H9 (cell line): ENCODE results near the gene KRTAP27-1. TPM values are rescaled to one million over a fixed set of nuclear protein-coding genes. Genes with fewer than 3 reads are reported as not detected.

Experiments used
- DNase-seq: peaks from one replicate; pipeline ENCODE4 v3.0.0-alpha.2; 2017
- H2AFZ ChIP-seq: one replicate; pipeline ENCODE4 v1.6.1; 2013; ENCODE audit warnings: mild to moderate bottlenecking, low read length, control low read depth, moderate library complexity
- H2AK5ac ChIP-seq: 2 replicates; pipeline ENCODE4 v1.6.1; 2013; ENCODE audit warnings: low read length, control low read depth, mixed read lengths; ENCODE audit not compliant: insufficient read length
- H2BK120ac ChIP-seq: one replicate; pipeline ENCODE4 v1.6.1; 2013; ENCODE audit warnings: low read depth, mild to moderate bottlenecking, low read length, control low read depth, inconsistent platforms; ENCODE audit not compliant: poor library complexity, severe bottlenecking
- H2BK12ac ChIP-seq: 2 replicates; pipeline ENCODE4 v1.6.1; 2013; ENCODE audit warnings: low read length, control low read depth, mixed read lengths, low read depth; ENCODE audit not compliant: insufficient read length
- H2BK15ac ChIP-seq: 2 replicates; pipeline ENCODE4 v1.6.1; 2013; ENCODE audit warnings: low read depth, low read length, control low read depth
- H2BK20ac ChIP-seq: one replicate; pipeline ENCODE4 v1.6.1; 2013; ENCODE audit warnings: low read depth, mild to moderate bottlenecking, low read length, control low read depth, inconsistent platforms; ENCODE audit not compliant: poor library complexity, severe bottlenecking
- H2BK5ac ChIP-seq: 2 replicates; pipeline ENCODE4 v1.6.1; 2013; ENCODE audit warnings: low read length, control low read depth, mixed read lengths; ENCODE audit not compliant: insufficient read length
- H3K14ac ChIP-seq: 2 replicates; pipeline ENCODE4 v1.6.1; 2013; ENCODE audit warnings: low read length, control low read depth; ENCODE audit not compliant: insufficient read depth
- H3K18ac ChIP-seq: 2 replicates; pipeline ENCODE4 v1.6.1; 2013; ENCODE audit warnings: low read depth, mild to moderate bottlenecking, mixed read lengths, low read length, control low read depth; ENCODE audit not compliant: insufficient read length
- H3K23ac ChIP-seq: 2 replicates; pipeline ENCODE4 v1.6.1; 2013; ENCODE audit warnings: low read length, control low read depth, mixed read lengths, low read depth; ENCODE audit not compliant: insufficient read length
- H3K23me2 ChIP-seq: 2 replicates; pipeline ENCODE4 v1.6.1; 2013; ENCODE audit warnings: low read depth, mild to moderate bottlenecking, mixed read lengths, low read length, control low read depth; ENCODE audit not compliant: insufficient read length, poor library complexity, severe bottlenecking
- H3K27ac ChIP-seq: 2 replicates; pipeline ENCODE4 v1.5.1; 2013; ENCODE audit warnings: low read length, control low read depth, mixed read lengths, low read depth; ENCODE audit not compliant: insufficient read length
- H3K27me3 ChIP-seq: 2 replicates; pipeline ENCODE4 v1.6.1; 2013; ENCODE audit warnings: low read length, control low read depth, inconsistent platforms; ENCODE audit not compliant: insufficient read depth
- H3K4ac ChIP-seq: 2 replicates; pipeline ENCODE4 v1.6.1; 2013; ENCODE audit warnings: low read depth, mild to moderate bottlenecking, control low read depth, inconsistent platforms, low read length, moderate library complexity
- H3K4me1 ChIP-seq: 2 replicates; pipeline ENCODE4 v1.6.1; 2013; ENCODE audit warnings: low read length, control low read depth, inconsistent platforms; ENCODE audit not compliant: insufficient read depth
- H3K4me2 ChIP-seq: 2 replicates; pipeline ENCODE4 v1.6.1; 2013; ENCODE audit warnings: low read length, control low read depth, mixed read lengths; ENCODE audit not compliant: insufficient read length, insufficient read depth
- H3K56ac ChIP-seq: 2 replicates; pipeline ENCODE4 v1.6.1; 2013; ENCODE audit warnings: low read depth, mild to moderate bottlenecking, mixed read lengths, low read length, control low read depth; ENCODE audit not compliant: insufficient read length
- H3K79me1 ChIP-seq: 2 replicates; pipeline ENCODE4 v1.6.1; 2013; ENCODE audit warnings: low read depth, mild to moderate bottlenecking, moderate library complexity, low read length, control low read depth, inconsistent platforms; ENCODE audit not compliant: insufficient read depth, poor library complexity, severe bottlenecking
- H3K79me2 ChIP-seq: 2 replicates; pipeline ENCODE4 v1.6.1; 2013; ENCODE audit warnings: low read length, control low read depth, inconsistent platforms; ENCODE audit not compliant: insufficient read depth
- H3K9ac ChIP-seq: 2 replicates; pipeline ENCODE4 v1.6.1; 2013; ENCODE audit warnings: low read length, control low read depth, mixed read lengths; ENCODE audit not compliant: insufficient read length; ENCODE audit errors: extremely low read depth
- H3K9me3 ChIP-seq: one replicate; pipeline ENCODE4 v1.6.1; 2013; ENCODE audit warnings: low read depth, low read length, inconsistent platforms; ENCODE audit not compliant: control insufficient read depth
- H3T11ph ChIP-seq: one replicate; pipeline ENCODE4 v1.6.1; 2013; ENCODE audit warnings: mild to moderate bottlenecking, low read length, control low read depth, inconsistent platforms
- H4K20me1 ChIP-seq: one replicate; pipeline ENCODE4 v1.6.1; 2013; ENCODE audit not compliant: control insufficient read depth, insufficient read length, insufficient read depth
- H4K5ac ChIP-seq: 2 replicates; pipeline ENCODE4 v1.6.1; 2013; ENCODE audit warnings: low read depth, mild to moderate bottlenecking, mixed read lengths, low read length, control low read depth; ENCODE audit not compliant: insufficient read length
- H4K8ac ChIP-seq: replicated peaks from 2 replicates; pipeline ENCODE4 v1.6.1; 2013; ENCODE audit warnings: low read length, control low read depth, mixed read lengths, low read depth; ENCODE audit not compliant: insufficient read length
- H4K91ac ChIP-seq: 2 replicates; pipeline ENCODE4 v1.6.1; 2013; ENCODE audit warnings: low read depth, mild to moderate bottlenecking, moderate library complexity, mixed read lengths, low read length, control low read depth; ENCODE audit not compliant: insufficient read length
- H3K27ac Mint-ChIP-seq, 3 experiments: 2 replicates in 2 of 3; 3 replicates in 1 of 3; pipeline ENCODE4 v1.8.0; 2020 to 2021; ENCODE audit warnings: mixed read lengths in 3 of 3, mild to moderate bottlenecking in 1 of 3, moderate library complexity in 1 of 3
- H3K27me3 Mint-ChIP-seq: 2 replicates; pipeline ENCODE4 v1.8.0; 2021; ENCODE audit warnings: low read depth, mild to moderate bottlenecking, moderate library complexity, mixed read lengths
- H3K36me3 Mint-ChIP-seq, 3 experiments: 2 replicates in 2 of 3; 3 replicates in 1 of 3; pipeline ENCODE4 v1.8.0; 2020 to 2021; ENCODE audit warnings: low read depth in 3 of 3, mixed read lengths in 3 of 3; ENCODE audit not compliant: insufficient read depth in 1 of 3
- H3K4me1 Mint-ChIP-seq, 2 experiments: 2 replicates each; pipeline ENCODE4 v1.8.0; 2020; ENCODE audit warnings: mixed read lengths in 2 of 2
- H3K4me3 Mint-ChIP-seq, 2 experiments: 2 replicates in 1 of 2; 3 replicates in 1 of 2; pipeline ENCODE4 v1.8.0; 2020 to 2021; ENCODE audit warnings: mild to moderate bottlenecking in 2 of 2, mixed read lengths in 2 of 2, moderate library complexity in 1 of 2
- H3K9me3 Mint-ChIP-seq, 2 experiments: 2 replicates in 1 of 2; 3 replicates in 1 of 2; pipeline ENCODE4 v1.8.0; 2020; ENCODE audit warnings: mild to moderate bottlenecking in 2 of 2, mixed read lengths in 2 of 2, moderate library complexity in 1 of 2
- WGBS: extraction: QIAGEN DNeasy Blood & Tissue Kit; methylation state at CpG from one replicate; pipeline ENCODE4 v1.1.7; 2013; ENCODE audit warnings: missing lambda C conversion rate, low lambda C conversion rate, mixed read lengths; ENCODE audit not compliant: insufficient read length; ENCODE audit errors: extremely low coverage; 5-methylcytosine and 5-hydroxymethylcytosine counted together
- total RNA-seq: library from RNA; stranded (reverse); gene quantifications from 2 replicates; pipeline ENCODE4 v1.2.1, GENCODE V29; 2021
- TF ChIP-seq, protein P1 (sequence below): fragments of 200-600 bp; sonication (generic); conservative IDR thresholded peaks from 3 replicates; pipeline ENCODE4 v1.8.0; 2021; ENCODE audit warnings: antibody characterized with exemption, mild to moderate bottlenecking

The KRTAP27-1 gene
- total RNA-seq, 1 experiment from 2014 or later = not detected

DNA sequence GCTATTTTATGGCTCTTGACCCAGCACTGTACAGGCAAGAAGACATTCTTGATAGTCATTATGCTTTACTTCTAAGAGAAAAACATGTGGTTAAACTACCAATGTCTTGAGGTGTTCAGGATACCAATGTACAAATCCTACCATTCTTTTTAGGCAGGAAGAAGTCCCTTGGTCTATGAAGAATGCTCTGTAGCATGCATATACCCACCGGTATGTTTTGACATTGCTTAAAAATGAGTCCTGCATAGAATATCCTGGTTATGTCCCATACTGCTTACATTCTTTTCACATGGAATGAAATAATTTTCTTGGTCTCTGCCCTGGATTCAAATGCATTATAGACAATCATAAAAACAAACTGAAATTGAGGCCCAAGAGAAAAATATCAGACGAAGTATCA is 4.8 kb downstream of the KRTAP27-1 start:
- Histone ChIP-seq H4K5ac (no peak overlapping the region), H2AFZ (no peak overlapping the region), H3K79me2 (no peaks in the 10 kb centered on the region), H4K91ac (no peak overlapping the region), H3K56ac (no peak overlapping the region), H3K9me3 (no peaks in the 10 kb centered on the region), H2BK15ac (no peak overlapping the region), H3T11ph (no peak overlapping the region), H2BK20ac (no peak overlapping the region), H2AK5ac (no peak overlapping the region), H3K79me1 (no peaks in the 10 kb centered on the region), H3K9ac (no peak overlapping the region), H3K4me2 (no peak overlapping the region), H3K27me3 (no peaks in the 10 kb centered on the region; the same call in 1 of the 2 replicates), H3K14ac (no peak overlapping the region), H2BK12ac (no peak overlapping the region), H3K4ac (no peak overlapping the region), H3K23me2 (no peaks in the 10 kb centered on the region), H3K23ac (no peak overlapping the region), H2BK120ac (no peak overlapping the region), H3K4me1 (no peaks in the 10 kb centered on the region), H3K18ac (no peak overlapping the region), H4K8ac (no peak overlapping the region), H4K20me1 (no peaks in the 10 kb centered on the region), H2BK5ac (no peak overlapping the region), H3K27ac (no peak overlapping the region)
- Mint-ChIP-seq H3K4me3 (no peak overlapping the region), H3K27ac (no peak overlapping the region), H3K36me3 (no peaks in the 10 kb centered on the region), H3K27me3 (no peaks in the 10 kb centered on the region), H3K9me3 (no peaks in the 10 kb centered on the region), H3K4me1 (peaks cover 5 to 6% of the 10 kb centered on the region in 2 experiments; a peak in 3 of 4 replicates)
- WGBS = no CpG with 5 or more reads among the region's 2 CpGs
- TF ChIP-seq, protein P1, sequence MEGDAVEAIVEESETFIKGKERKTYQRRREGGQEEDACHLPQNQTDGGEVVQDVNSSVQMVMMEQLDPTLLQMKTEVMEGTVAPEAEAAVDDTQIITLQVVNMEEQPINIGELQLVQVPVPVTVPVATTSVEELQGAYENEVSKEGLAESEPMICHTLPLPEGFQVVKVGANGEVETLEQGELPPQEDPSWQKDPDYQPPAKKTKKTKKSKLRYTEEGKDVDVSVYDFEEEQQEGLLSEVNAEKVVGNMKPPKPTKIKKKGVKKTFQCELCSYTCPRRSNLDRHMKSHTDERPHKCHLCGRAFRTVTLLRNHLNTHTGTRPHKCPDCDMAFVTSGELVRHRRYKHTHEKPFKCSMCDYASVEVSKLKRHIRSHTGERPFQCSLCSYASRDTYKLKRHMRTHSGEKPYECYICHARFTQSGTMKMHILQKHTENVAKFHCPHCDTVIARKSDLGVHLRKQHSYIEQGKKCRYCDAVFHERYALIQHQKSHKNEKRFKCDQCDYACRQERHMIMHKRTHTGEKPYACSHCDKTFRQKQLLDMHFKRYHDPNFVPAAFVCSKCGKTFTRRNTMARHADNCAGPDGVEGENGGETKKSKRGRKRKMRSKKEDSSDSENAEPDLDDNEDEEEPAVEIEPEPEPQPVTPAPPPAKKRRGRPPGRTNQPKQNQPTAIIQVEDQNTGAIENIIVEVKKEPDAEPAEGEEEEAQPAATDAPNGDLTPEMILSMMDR = no peak
- no peak for DNase-seq
